H1 (cell line): ENCODE results near the gene ELMO3. TPM values are rescaled to one million over a fixed set of nuclear protein-coding genes. Genes with fewer than 3 reads are reported as not detected.

Experiments
- ASH2L ChIP-seq: fragments of 200-600, 300-600 bp; sonication (generic); IDR thresholded peaks from one replicate; pipeline ENCODE4 v1.7.1; 2017; ENCODE audit warnings: low read length
- BRCA1 ChIP-seq: IDR thresholded peaks from 2 replicates; pipeline ENCODE4 v1.6.1; 2012; ENCODE audit warnings: low read depth, low read length, improper control_type of control experiment
- KDM4A ChIP-seq: IDR thresholded peaks from one replicate; pipeline ENCODE4 v1.7.1; 2012; ENCODE audit warnings: low read depth, mild to moderate bottlenecking, moderate library complexity, low read length, inconsistent platforms; ENCODE audit not compliant: severe bottlenecking
- polyA plus RNA-seq, 7 experiments: library from polyadenylated mRNA; depleted of rRNA in 3 of 7; stranded (reverse) in 5 of 7; unstranded in 2 of 7; fragments of >200 nt in 5 of 7; fragments of 200-250 nt in 2 of 7; gene quantifications; 1 replicate in 5 of 7; 2 replicates in 1 of 7; 4 replicates in 1 of 7; pipeline versions ENCODE4 v1.2.1 to v1.2.3, GENCODE V29; 2011 to 2013; ENCODE audit warnings: missing spikeins in 2 of 7, mixed read lengths in 2 of 7
- total RNA-seq: library from RNA; stranded (reverse); fragmentation: NEBNext Ultra II Directional; extraction: Animal tissue kit (Norgen Biotek cat#: 25700); gene quantifications from 2 replicates; pipeline ENCODE4 v1.2.1, GENCODE V29; 2021

ELMO3 gene
- total and polyA plus RNA-seq, 2 of the 8 experiments (the other 6 are each of a cell fraction or from before 2014, with no cell fraction given): 9.6 to 10.9 TPM

- TF ChIP-seq KDM4A: no peak
- no peak for TF ChIP-seq ASH2L
- no peak for TF ChIP-seq BRCA1
Measured at GRCh38 chr16:67195676-67196075, 3.3 kb upstream of the ELMO3 start (continued).
